Neural crest cell (in vitro differentiated cells): ENCODE results near the gene ZBTB44. TPM values are rescaled to one million over a fixed set of nuclear protein-coding genes. Genes with fewer than 3 reads are reported as not detected.

Source experiments
- DNase-seq: peaks from one replicate; pipeline ENCODE4 v3.0.0; 2021; ENCODE audit warnings: low read depth, mixed read lengths, low spot score
- H3K27ac Mint-ChIP-seq: one replicate; pipeline ENCODE4 v1.8.0; 2021; ENCODE audit warnings: mild to moderate bottlenecking, mixed read lengths; ENCODE audit not compliant: unreplicated experiment
- H3K27me3 Mint-ChIP-seq: 2 replicates; pipeline ENCODE4 v1.8.0; 2021; ENCODE audit warnings: low read depth, mild to moderate bottlenecking, mixed read lengths
- H3K36me3 Mint-ChIP-seq: 2 replicates; pipeline ENCODE4 v1.8.0; 2021; ENCODE audit warnings: low read depth, mild to moderate bottlenecking, mixed read lengths
- H3K4me1 Mint-ChIP-seq: 2 replicates; pipeline ENCODE4 v1.8.0; 2021; ENCODE audit warnings: mixed read lengths
- H3K4me3 Mint-ChIP-seq: one replicate; pipeline ENCODE4 v1.8.0; 2021; ENCODE audit warnings: mild to moderate bottlenecking, mixed read lengths
- H3K9me3 Mint-ChIP-seq: 2 replicates; pipeline ENCODE4 v1.8.0; 2021; ENCODE audit warnings: mixed read lengths
- total RNA-seq: library from RNA; stranded (reverse); gene quantifications from 2 replicates; pipeline ENCODE4 v1.2.1, GENCODE V29; 2021
- TF ChIP-seq, protein P1 (sequence below): fragments of 200-600 bp; sonication (generic); conservative IDR thresholded peaks from 2 replicates; pipeline ENCODE4 v1.5.0; 2021; ENCODE audit warnings: antibody characterized with exemption, mild to moderate bottlenecking

The ZBTB44 gene
- total RNA-seq, 1 donor from 2014 or later = 28.1 TPM

GRCh38 chr11:130220311-130221035 lies 94.2 kb downstream of the ZBTB44 start:
- no peaks in the 10 kb centered on the region for H3K27me3 Mint-ChIP-seq
- H3K4me3 Mint-ChIP-seq = no peak overlapping the region
- no peak for DNase-seq
- peaks cover 8% of the 10 kb centered on the region for H3K4me1 Mint-ChIP-seq
- no peaks in the 10 kb centered on the region for H3K36me3 Mint-ChIP-seq
- no peaks in the 10 kb centered on the region for H3K9me3 Mint-ChIP-seq
- TF ChIP-seq, protein P1, sequence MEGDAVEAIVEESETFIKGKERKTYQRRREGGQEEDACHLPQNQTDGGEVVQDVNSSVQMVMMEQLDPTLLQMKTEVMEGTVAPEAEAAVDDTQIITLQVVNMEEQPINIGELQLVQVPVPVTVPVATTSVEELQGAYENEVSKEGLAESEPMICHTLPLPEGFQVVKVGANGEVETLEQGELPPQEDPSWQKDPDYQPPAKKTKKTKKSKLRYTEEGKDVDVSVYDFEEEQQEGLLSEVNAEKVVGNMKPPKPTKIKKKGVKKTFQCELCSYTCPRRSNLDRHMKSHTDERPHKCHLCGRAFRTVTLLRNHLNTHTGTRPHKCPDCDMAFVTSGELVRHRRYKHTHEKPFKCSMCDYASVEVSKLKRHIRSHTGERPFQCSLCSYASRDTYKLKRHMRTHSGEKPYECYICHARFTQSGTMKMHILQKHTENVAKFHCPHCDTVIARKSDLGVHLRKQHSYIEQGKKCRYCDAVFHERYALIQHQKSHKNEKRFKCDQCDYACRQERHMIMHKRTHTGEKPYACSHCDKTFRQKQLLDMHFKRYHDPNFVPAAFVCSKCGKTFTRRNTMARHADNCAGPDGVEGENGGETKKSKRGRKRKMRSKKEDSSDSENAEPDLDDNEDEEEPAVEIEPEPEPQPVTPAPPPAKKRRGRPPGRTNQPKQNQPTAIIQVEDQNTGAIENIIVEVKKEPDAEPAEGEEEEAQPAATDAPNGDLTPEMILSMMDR = no peak
- no peak overlapping the region for H3K27ac Mint-ChIP-seq

- Mint-ChIP-seq H3K27ac (no peak overlapping the region), H3K4me1 (peaks cover 8% of the 10 kb centered on the region), H3K4me3 (no peak overlapping the region), H3K9me3 (no peaks in the 10 kb centered on the region), H3K27me3 (no peaks in the 10 kb centered on the region), H3K36me3 (no peaks in the 10 kb centered on the region)
- TF ChIP-seq, protein P1 = no peak
- DNase-seq = no peak
These were observed 95.6 kb downstream of the ZBTB44 start for GRCh38 chr11:130219148-130219547.

DNA sequence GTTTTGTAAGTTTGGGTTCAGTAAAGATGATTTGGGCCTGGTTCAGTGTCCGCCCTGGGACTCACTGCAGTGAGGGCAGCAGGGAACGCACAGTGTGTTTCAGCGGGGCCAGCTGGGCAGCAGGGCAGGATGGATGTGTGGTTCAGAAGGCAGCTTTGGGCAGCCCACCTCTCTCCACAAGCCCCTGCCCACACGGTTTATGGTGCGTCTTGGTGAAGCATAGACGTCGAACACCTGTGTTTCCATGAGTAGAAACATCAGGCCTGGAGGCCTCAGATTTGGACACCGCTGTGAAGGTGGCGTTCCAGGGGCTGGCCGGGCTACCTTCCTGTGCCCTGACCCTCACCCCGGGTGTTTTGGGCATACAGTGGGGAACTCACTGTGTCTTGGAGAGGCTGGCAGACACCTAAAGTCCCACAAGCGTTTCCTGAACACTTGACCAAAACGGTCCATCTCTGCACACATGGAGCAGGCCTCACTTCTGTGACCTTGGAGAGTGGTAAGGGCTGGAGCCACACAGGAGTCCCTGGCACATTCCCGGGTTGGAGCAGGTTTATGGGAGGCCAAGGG lies 96.1 kb downstream of the ZBTB44 start:
- TF ChIP-seq, protein P1 = no peak
- Mint-ChIP-seq H3K4me1 (peaks cover 8% of the 10 kb centered on the region), H3K36me3 (no peaks in the 10 kb centered on the region), H3K4me3 (no peak overlapping the region), H3K27me3 (no peaks in the 10 kb centered on the region), H3K27ac (no peak overlapping the region), H3K9me3 (no peaks in the 10 kb centered on the region)
- no peak for DNase-seq

GRCh38 chr11:130217133-130218031 lies 97.3 kb downstream of the ZBTB44 start:
- no peaks in the 10 kb centered on the region for H3K9me3 Mint-ChIP-seq
- peak overlapping the region; percentile 53 for H3K27ac Mint-ChIP-seq
- no peak for DNase-seq
- H3K27me3 Mint-ChIP-seq = no peaks in the 10 kb centered on the region
- no peaks in the 10 kb centered on the region for H3K36me3 Mint-ChIP-seq
- H3K4me1 Mint-ChIP-seq = peaks cover 8% of the 10 kb centered on the region
- TF ChIP-seq, protein P1 = no peak
- no peak overlapping the region for H3K4me3 Mint-ChIP-seq

GRCh38 chr11:130216591-130217132 lies 98.1 kb downstream of the ZBTB44 start:
- H3K9me3 Mint-ChIP-seq = no peaks in the 10 kb centered on the region
- TF ChIP-seq, protein P1 = no peak
- no peaks in the 10 kb centered on the region for H3K36me3 Mint-ChIP-seq
- DNase-seq = no peak
- peaks cover 8% of the 10 kb centered on the region for H3K4me1 Mint-ChIP-seq
- H3K27me3 Mint-ChIP-seq = no peaks in the 10 kb centered on the region
- peak overlapping the region; percentile 9 for H3K27ac Mint-ChIP-seq
- no peak overlapping the region for H3K4me3 Mint-ChIP-seq
